Bronchial epithelial cell (primary cell): ENCODE measurements around the gene PIEZO1. TPM values are rescaled to one million over a fixed set of nuclear protein-coding genes. Genes with fewer than 3 reads are reported as not detected.

Experiments
- DNase-seq: peaks from one replicate; pipeline ENCODE4 v3.0.0-alpha.2; 2010; ENCODE audit warnings: low read depth
- FAIRE-seq: peaks from 2 replicates; lab custom pipeline; 2011; peaks lifted over from hg19 to GRCh38; lab: Jason Lieb, UNC
- H3K27me3 ChIP-seq: 2 replicates; pipeline ENCODE4 v1.5.1; 2011; ENCODE audit warnings: low read length; ENCODE audit not compliant: control insufficient read depth, insufficient read depth
- H3K36me3 ChIP-seq: 2 replicates; pipeline ENCODE4 v1.5.1; 2011; ENCODE audit warnings: low read length; ENCODE audit not compliant: control insufficient read depth, insufficient read depth
- H3K4me3 ChIP-seq: 2 replicates; pipeline ENCODE4 v1.5.1; 2011; ENCODE audit warnings: mild to moderate bottlenecking, low read depth, low read length, control low read depth
- total RNA-seq: library from RNA; depleted of rRNA; stranded (reverse); fragments of >200 nt; gene quantifications from 2 replicates; pipeline ENCODE4 v1.2.1, GENCODE V29; 2014
- TF ChIP-seq, protein P1 (sequence below): IDR thresholded peaks from 2 replicates; pipeline ENCODE4 v1.5.1; 2011; ENCODE audit warnings: mild to moderate bottlenecking, moderate library complexity, low read length, control low read depth, inconsistent platforms; ENCODE audit not compliant: insufficient read depth, severe bottlenecking

PIEZO1 gene
- total RNA-seq, 1 donor from 2014 or later: 98.2 TPM

DNA sequence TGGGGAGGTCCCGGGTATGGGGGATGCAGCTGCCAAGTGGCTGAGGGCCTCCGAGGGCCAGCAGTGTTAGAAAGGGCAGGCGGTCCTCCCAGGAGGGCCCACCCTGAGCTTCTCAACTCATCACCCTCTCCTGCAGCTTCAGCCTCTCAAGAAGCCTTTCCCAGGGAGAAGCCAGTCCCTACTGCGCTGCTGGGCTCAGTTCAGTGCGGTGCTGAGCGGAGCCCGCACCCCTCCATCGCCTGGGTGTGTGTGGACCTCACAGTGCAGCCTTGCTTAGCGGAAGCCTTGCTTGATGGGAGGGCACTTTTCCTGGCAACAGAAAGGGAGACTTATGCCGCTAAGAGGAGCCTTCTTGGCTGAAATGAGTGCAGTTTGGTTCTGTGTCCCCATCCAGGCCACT is 30.2 kb upstream of the PIEZO1 start:
- H3K4me3 ChIP-seq: no peak overlapping the region
- FAIRE-seq: no peak
- no peak for DNase-seq
- TF ChIP-seq, protein P1, sequence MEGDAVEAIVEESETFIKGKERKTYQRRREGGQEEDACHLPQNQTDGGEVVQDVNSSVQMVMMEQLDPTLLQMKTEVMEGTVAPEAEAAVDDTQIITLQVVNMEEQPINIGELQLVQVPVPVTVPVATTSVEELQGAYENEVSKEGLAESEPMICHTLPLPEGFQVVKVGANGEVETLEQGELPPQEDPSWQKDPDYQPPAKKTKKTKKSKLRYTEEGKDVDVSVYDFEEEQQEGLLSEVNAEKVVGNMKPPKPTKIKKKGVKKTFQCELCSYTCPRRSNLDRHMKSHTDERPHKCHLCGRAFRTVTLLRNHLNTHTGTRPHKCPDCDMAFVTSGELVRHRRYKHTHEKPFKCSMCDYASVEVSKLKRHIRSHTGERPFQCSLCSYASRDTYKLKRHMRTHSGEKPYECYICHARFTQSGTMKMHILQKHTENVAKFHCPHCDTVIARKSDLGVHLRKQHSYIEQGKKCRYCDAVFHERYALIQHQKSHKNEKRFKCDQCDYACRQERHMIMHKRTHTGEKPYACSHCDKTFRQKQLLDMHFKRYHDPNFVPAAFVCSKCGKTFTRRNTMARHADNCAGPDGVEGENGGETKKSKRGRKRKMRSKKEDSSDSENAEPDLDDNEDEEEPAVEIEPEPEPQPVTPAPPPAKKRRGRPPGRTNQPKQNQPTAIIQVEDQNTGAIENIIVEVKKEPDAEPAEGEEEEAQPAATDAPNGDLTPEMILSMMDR: no peak
- peaks cover 5% of the 10 kb centered on the region for H3K36me3 ChIP-seq
- H3K27me3 ChIP-seq: no peaks in the 10 kb centered on the region

DNA sequence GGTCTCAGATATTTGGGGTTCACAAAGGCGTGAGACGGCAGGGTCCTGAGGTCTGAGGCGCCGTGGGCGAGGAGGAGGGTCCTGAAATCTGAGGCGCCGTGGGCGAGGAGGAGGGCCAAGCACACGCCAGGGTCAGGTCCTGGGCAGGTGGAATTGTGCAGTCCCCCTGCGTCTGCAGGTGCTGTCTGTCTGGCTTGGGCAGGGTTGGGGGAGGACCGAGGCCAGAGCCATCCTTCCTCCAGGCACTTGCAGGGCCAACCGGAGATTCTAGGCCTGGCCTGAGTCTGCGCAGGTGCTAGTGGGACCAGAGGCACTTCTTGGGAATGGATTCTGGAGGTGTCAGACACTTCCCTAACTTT is 29.1 kb upstream of the PIEZO1 start:
- no peaks in the 10 kb centered on the region for H3K27me3 ChIP-seq
- no peak for DNase-seq
- TF ChIP-seq, protein P1: no peak
- peaks cover 10% of the 10 kb centered on the region for H3K36me3 ChIP-seq
- FAIRE-seq: peak; percentile 7
- H3K4me3 ChIP-seq: no peak overlapping the region

DNA sequence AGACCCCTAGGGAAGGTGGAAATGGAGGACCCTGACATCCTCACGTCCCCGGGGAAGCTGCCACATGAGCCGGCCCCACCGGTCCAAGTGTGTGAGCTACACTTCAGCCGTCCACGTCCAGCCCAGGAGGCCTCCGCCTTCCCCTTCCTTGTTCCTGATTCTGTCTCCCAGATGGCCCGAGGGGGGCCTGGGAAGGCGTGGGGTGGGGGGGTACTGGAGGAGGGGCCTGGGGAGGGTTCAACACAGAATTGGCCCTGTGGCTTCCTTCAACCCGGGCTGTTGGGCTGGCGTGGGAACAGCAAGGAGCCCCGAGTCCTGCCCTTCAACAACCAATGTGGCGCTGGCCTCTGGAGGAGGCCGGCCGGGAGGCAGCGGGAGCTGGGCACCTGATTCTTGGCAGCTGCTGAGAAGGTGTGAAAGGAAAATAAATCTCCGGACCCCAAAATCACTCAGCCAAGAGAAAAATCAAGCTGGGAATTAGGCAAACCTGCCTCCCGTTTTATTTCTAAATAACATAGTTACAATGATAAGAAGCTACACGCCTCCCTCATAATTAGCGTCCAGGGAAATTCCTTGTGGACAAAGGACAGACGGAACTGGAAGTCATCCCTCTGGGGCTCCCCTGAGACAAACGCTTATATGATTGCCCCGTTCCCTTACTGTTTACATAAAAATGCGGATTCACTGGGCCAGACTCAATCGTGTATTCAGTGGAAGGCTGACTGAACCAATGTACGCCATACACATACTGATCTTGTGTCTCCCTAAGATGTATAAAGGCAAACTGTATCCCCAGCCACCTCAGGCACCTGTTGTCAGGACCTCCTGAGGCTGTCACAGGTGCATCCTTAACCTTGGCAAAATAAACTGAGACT is 28.5 kb upstream of the PIEZO1 start:
- TF ChIP-seq, protein P1: no peak

DNA sequence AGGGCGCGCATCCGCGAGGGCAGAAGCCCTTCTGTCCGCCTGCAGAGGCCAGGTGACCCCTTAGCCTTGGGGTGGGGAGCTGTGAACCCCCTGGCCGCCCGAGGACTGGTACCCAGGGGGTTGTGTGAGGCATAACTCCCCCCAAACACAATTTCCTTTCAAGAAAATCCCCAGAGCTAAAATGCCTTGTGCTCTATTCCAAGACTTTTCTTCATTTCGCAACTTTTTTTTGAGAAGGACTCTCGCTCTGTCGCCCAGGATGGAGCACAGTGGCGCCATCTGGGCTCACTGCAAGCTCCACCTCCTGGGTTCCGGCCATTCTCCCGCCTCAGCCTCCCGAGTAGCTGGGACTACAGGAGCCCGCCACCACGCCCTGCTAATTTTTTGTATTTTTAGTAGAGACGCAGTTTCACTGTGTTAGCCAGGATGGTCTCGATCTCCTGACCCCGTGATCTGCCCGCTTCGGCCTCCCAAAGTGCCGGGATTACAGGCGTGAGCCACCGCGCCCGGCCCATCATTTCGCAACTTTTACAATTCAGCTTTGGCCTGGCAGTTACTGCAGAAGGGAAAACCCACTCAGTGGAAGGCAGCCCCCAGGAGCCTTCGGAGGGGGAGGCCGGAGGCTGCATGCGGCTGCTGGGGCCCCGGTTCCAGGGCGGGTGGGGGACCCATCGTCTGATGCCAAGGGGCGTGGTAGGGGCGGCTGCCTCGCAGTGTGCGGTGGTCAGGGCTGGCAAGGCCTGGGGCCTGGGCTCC is 27.7 kb upstream of the PIEZO1 start:
- no peaks in the 10 kb centered on the region for H3K27me3 ChIP-seq
- DNase-seq (peak; percentile 40), FAIRE-seq (no peak)
- TF ChIP-seq, protein P1: no peak
- peaks cover 13% of the 10 kb centered on the region for H3K36me3 ChIP-seq
- peak overlapping the region; percentile 89 for H3K4me3 ChIP-seq

More for the DNA sequence above, 28.5 kb upstream of the PIEZO1 start:
- FAIRE-seq: no peak
- DNase-seq: no peak
- Histone ChIP-seq H3K36me3 (peaks cover 10% of the 10 kb centered on the region), H3K27me3 (no peaks in the 10 kb centered on the region), H3K4me3 (no peak overlapping the region)

DNA sequence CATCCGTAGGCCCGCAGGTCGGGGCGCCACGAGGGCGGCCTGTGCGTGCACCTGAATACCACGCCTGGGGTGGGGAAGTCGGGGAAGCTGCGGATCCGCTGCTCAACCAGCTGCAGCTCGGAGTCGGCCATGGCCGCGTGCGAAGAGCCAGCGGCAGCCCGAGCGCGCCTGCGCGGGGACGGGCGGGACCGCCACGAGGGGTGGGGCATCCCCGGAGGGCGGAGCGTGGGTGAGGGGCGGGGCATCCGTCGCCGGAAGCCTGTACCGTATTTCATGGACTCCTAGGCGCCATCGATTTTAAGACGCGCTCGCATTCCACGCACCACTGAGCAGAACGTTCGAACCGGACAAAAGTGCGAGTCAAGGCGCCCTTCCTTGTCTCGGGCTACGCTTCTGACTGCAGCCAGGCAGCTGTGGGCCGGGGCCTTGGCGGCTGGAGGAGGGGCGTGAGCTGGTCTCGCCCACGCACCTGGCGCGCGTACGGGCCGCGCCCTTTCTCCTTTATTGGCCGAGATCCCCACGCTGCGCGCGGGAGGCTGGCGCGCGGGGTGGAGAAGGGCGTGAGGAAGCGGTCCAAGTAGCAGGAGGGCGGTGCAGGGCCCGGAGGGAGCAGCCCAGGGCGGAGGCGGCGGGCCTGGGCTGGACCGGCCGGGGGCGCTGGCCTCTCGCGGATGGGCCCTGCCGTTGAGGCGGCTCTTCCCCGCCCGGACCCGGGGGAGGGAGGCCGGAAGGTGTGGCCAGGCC is 26.9 kb upstream of the PIEZO1 start, which contains the start of gene APRT:
Gene APRT, minus strand, starts transcription at position 160 of the 744 bp plus-strand sequence. Its CDS starts 29 bp downstream, at position 131.
- TF ChIP-seq, protein P1: peak; percentile 26
- Histone ChIP-seq H3K36me3 (peaks cover 13% of the 10 kb centered on the region), H3K27me3 (no peaks in the 10 kb centered on the region), H3K4me3 (peak within 1 kb of the TSS; percentile 89)
- DNase-seq: peak; percentile 83
- no peak for FAIRE-seq
